RWPE2 (cell line): Measurements from ENCODE around the gene MEIOSIN.

Source experiments
- ATAC-seq: fragments of 200-7000 bp; cut with Tn5 transposase; 3 replicates; pipeline ENCODE4 v1.9.1; 2021; ENCODE audit warnings: low read depth
- DNase-seq: peaks from one replicate; pipeline ENCODE4 v3.0.0-alpha.2; 2020; ENCODE audit warnings: low spot score
- H3K27ac ChIP-seq: fragments of 450-650 bp; 2 replicates; pipeline ENCODE4 v1.5.1; 2017; ENCODE audit warnings: mild to moderate bottlenecking; ENCODE audit not compliant: poor library complexity, severe bottlenecking
- H3K27me3 ChIP-seq: fragments of 250-450 bp; sonication (Bioruptor Pico); 2 replicates; pipeline ENCODE4 v1.5.1; 2021; ENCODE audit warnings: mild to moderate bottlenecking, moderate library complexity; ENCODE audit not compliant: insufficient read depth, poor library complexity, severe bottlenecking
- H3K36me3 ChIP-seq: fragments of 250-450 bp; sonication (Bioruptor Pico); 2 replicates; pipeline ENCODE4 v1.5.1; 2020; ENCODE audit warnings: low read depth, mild to moderate bottlenecking, moderate library complexity
- H3K4me1 ChIP-seq: fragments of 250-450 bp; sonication (Bioruptor Pico); 2 replicates; pipeline ENCODE4 v1.5.1; 2021; ENCODE audit warnings: mild to moderate bottlenecking, moderate library complexity; ENCODE audit not compliant: insufficient read depth, poor library complexity, severe bottlenecking
- H3K4me3 ChIP-seq: fragments of 250-450 bp; sonication (Bioruptor Pico); 2 replicates; pipeline ENCODE4 v1.5.1; 2021; ENCODE audit warnings: mild to moderate bottlenecking, moderate library complexity; ENCODE audit not compliant: severe bottlenecking
- H3K9me3 ChIP-seq: fragments of 250-450 bp; sonication (Bioruptor Pico); 2 replicates; pipeline ENCODE4 v1.5.1; 2021; ENCODE audit warnings: mild to moderate bottlenecking, moderate library complexity; ENCODE audit not compliant: severe bottlenecking
- CTCF ChIP-seq: fragments of 450-650 bp; IDR thresholded peaks from one replicate; pipeline ENCODE4 v1.5.1; 2017; ENCODE audit warnings: mild to moderate bottlenecking, moderate library complexity; ENCODE audit not compliant: poor library complexity, severe bottlenecking

Gene MEIOSIN

GRCh38 chr19:45785781-45786532 is 52.7 kb downstream of the MEIOSIN start:
- peaks cover 42% of the 10 kb centered on the region for H3K36me3 ChIP-seq
- H3K27me3 ChIP-seq, result no peaks in the 10 kb centered on the region
- peaks cover 25% of the 10 kb centered on the region for H3K4me1 ChIP-seq
- ATAC-seq, result no peak
- no peak overlapping the region for H3K27ac ChIP-seq
- H3K9me3 ChIP-seq, result no peaks in the 10 kb centered on the region
- no peak for TF ChIP-seq CTCF
- no peak for DNase-seq
- H3K4me3 ChIP-seq, result no peak overlapping the region

- no peak overlapping the region for H3K4me3 ChIP-seq
- no peaks in the 10 kb centered on the region for H3K27me3 ChIP-seq
- no peaks in the 10 kb centered on the region for H3K9me3 ChIP-seq
- TF ChIP-seq CTCF, result no peak
- H3K36me3 ChIP-seq, result peaks cover 43% of the 10 kb centered on the region
- DNase-seq (no peak), ATAC-seq (no peak)
- H3K27ac ChIP-seq, result no peak overlapping the region
- H3K4me1 ChIP-seq, result peaks cover 23% of the 10 kb centered on the region
Measured at GRCh38 chr19:45786533-45786894, 53.3 kb downstream of the MEIOSIN start.

- no peak for DNase-seq
- Histone ChIP-seq H3K27ac (no peak overlapping the region), H3K9me3 (no peaks in the 10 kb centered on the region), H3K4me1 (peaks cover 3% of the 10 kb centered on the region), H3K4me3 (no peak overlapping the region), H3K27me3 (no peaks in the 10 kb centered on the region), H3K36me3 (peaks cover 43% of the 10 kb centered on the region)
- no peak for TF ChIP-seq CTCF
- ATAC-seq, result no peak
Measured at GRCh38 chr19:45789035-45789786, 56.0 kb downstream of the MEIOSIN start.

GRCh38 chr19:45790942-45791341 is 57.7 kb downstream of the MEIOSIN start:
- no peak for TF ChIP-seq CTCF
- Histone ChIP-seq H3K27ac (no peak overlapping the region), H3K36me3 (peaks cover 30% of the 10 kb centered on the region), H3K27me3 (no peaks in the 10 kb centered on the region), H3K9me3 (no peaks in the 10 kb centered on the region), H3K4me3 (peak overlapping the region; percentile 93), H3K4me1 (peaks cover 3% of the 10 kb centered on the region)
- DNase-seq (no peak), ATAC-seq (no peak)
